ENCODE data around the gene C6orf89. TPM values are rescaled to one million over a fixed set of nuclear protein-coding genes. Genes with fewer than 3 reads are reported as not detected.

C6orf89 gene
- polyA plus RNA-seq, 3 donors from 2014 or later = 26.8 to 54.2 (median 43.8) TPM

Other genes starting within 250 kb of the C6orf89 start
- 10 to 100 TPM in 1 of 3 donors, 1 to 10 TPM in 2; 3.3 to 13.6 (median 7.0) TPM for gene CDKN1A, start 207.2 kb upstream of the C6orf89 start, polyA plus RNA-seq
- gene RAB44, start 188.1 kb upstream of the C6orf89 start, polyA plus RNA-seq = not detected
- gene CPNE5, start 46.5 kb upstream of the C6orf89 start, polyA plus RNA-seq = under 1 TPM; 0.29 to 0.52 (median 0.49) TPM
- 10 to 100 TPM; 10.8 to 18.1 (median 15.1) TPM for gene PPIL1, start 11.1 kb upstream of the C6orf89 start, polyA plus RNA-seq
- 1 to 10 TPM; 3.6 to 6.9 (median 3.6) TPM for gene PI16, start 68.8 kb downstream of the C6orf89 start, polyA plus RNA-seq
- 100 to 1,000 TPM in 1 of 3 donors, 10 to 100 TPM in 2; 86.0 to 116 (median 94.7) TPM for gene MTCH1, start 100.2 kb downstream of the C6orf89 start, polyA plus RNA-seq
- 1 to 10 TPM in 2 of 3 donors, under 1 TPM in 1; 0.77 to 3.6 (median 1.9) TPM for gene FGD2, start 119.7 kb downstream of the C6orf89 start, polyA plus RNA-seq

All from immature natural killer cell (primary cell).